Adrenal gland (tissue), 5 donors: ENCODE measurements around the gene DSCAML1.

ENCODE experiments used
- CTCF ChIP-seq, 6 experiments: fragments of 450-650 bp in 4 of 6; fragments of 200-600 bp in 2 of 6; sonication (generic) in 1 of 6; IDR thresholded peaks; 1 replicate in 5 of 6; 2 replicates in 1 of 6; pipeline versions ENCODE4 v1.5.1 to v1.8.0; 2016 to 2021; ENCODE audit warnings: antibody characterized with exemption in 6 of 6, mild to moderate bottlenecking in 2 of 6, moderate library complexity in 1 of 6
- POLR2A ChIP-seq, 2 donors: fragments of 450-650 bp; IDR thresholded peaks; one replicate each; pipeline ENCODE4 v1.6.1; 2017; ENCODE audit warnings: antibody characterized with exemption in 2 of 2, mild to moderate bottlenecking in 2 of 2, moderate library complexity in 1 of 2
- donor health status: DM: no; HTN: no; CAD: no.

- TF ChIP-seq CTCF (IDR thresholded peaks at IDR 0.05) (no peak), POLR2A (IDR thresholded peaks at IDR 0.05) (no peak)
Observed at GRCh38 chr11:117818041-117818873, 21.2 kb upstream of the DSCAML1 start.
